AML-193 (cell line): ENCODE measurements around the gene FIBIN.

Source experiments
- DNase-seq, 2 experiments: peaks; one replicate each; lab custom pipeline; 2025; lab: John Stamatoyannopoulos, UW

FIBIN gene

DNA sequence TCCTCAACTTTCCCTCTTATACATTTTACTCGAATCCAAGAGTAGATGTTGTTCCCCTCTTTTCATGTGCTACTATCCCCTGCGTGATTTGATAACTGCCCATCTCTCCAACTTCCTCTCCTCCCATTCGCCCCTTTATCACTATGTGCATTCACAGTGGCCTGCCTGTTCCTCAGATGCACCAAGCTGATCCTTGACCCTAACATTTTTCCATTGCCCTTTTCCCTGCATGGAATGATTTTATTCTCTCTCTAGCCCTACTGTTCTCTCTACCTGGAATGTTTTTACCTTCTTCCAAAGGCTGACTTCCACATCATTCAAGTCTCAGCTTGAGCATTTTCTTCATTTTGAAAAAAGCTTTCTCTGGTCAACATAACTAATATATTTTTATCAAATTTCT is 31.0 kb downstream of the FIBIN start:
- no peak for DNase-seq

DNA sequence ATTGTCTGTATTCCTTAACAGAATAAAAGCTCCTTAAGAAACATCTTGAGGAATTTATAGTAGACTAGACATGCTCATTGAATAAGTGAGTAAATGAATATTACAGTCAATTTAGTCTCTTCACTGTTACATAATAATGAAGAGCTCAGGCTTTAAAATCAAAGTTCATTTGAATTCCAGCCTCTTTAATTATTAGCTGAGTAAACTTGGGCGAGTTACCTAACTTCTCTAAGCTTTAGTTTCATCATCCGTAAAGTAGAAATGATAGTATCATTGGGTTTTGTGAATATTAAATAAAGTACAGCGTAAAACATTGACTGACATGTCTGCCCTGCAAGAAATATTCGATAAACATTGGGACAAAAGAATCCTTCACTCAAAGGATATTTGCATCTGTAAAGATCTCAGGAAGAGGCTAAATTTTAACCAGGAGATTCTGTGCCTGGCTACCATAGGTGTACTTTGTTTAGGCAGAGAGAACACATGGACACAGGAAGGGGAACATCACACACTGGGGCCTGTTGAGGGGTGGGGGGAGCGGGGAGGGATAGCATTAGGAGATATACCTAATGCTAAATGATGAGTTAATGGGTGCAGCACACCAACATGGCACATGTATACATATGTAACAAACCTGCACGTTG is 31.5 kb downstream of the FIBIN start:
- DNase-seq, result no peak

DNA sequence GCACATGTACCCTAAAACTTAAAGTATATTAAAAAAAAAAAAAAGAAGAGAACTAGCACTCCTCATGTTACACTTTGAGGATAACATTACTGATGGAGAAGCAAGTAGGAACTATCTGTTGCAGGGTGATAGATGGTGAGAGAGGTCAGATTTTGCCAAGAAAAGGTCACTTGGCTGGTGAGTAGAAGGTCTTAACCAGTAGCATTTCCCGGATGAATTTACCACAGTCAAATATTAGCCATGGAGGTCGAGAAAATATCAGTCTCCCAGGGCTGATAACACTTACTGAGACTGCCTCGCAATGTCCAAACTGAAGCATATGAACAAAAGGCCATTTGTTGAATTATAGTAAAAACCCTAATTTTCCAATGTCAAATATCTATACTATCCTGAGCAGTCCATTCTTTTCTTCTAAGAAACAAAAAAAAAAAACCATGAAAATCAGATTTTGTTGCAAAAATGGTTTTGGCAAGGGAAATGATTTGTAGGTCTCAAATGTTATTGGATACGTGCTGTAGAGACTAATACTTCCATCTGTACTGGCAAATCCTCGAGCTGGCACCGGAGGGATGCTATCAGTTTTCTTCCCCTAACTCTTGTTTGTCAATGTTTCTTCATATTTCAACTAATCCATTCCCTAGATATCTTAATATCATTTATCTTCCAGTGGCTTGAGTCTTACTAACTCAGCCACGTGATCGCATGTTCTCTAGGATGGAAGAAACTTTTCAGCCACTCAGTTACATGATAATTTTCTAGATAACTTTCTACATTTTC is 32.2 kb downstream of the FIBIN start:
- DNase-seq, result no peak

DNA sequence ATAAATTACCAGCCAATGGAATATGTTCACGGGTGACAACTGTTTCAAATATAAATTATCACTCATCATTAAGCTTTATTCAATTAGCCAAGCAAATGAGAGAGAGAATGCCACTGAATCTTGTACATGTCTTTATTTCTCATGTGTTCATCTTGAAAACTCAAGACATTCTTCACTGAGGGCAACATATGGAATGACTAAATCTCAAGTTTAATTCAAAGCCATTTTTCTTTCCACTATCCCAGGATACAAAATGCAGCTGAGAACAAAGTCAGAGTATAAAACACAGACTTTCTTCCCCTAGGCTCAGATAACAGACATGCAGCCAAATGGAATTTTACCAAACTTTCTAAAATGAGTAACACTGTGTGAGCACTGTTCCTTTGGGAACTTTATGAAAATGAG is 34.7 kb downstream of the FIBIN start:
- DNase-seq, result no peak

DNA sequence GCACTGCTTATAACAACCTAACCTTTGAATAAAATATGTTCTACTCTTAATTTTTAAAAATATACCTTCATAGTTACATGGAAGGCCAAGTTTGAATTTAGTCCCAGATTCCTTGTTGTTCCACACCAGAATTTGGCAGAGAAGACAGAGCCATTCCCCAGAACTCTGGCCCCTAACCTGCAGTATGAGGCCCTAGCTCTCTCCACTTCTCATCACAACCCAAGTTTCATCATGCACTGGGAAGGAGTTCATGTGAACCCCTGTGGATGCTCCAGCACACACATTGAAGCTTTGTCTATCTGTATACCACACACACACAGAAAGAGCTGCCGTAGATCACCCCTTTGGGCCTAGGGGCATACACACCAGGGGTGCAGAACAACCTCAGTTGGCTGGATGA is 36.1 kb downstream of the FIBIN start:
- no peak for DNase-seq

DNA sequence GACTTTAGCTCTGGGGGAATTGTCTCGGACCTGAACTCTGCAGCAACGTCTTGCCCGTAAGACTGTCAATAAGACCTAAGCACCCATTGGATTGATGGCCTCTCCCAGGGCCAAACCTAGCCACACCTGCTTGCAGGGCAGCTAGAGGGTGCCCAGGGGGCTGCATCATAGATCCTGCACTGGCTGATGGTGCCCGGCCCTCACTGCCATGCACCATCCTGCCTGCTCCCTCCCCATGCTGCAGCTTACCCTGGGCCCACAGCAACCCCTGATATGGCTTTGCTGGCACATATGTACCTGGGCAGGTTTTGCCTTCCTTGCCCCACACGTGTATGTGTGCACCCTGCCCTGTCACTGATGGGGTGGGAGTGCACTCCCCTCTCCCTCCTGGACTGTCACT is 37.8 kb downstream of the FIBIN start:
- DNase-seq, result no peak

DNA sequence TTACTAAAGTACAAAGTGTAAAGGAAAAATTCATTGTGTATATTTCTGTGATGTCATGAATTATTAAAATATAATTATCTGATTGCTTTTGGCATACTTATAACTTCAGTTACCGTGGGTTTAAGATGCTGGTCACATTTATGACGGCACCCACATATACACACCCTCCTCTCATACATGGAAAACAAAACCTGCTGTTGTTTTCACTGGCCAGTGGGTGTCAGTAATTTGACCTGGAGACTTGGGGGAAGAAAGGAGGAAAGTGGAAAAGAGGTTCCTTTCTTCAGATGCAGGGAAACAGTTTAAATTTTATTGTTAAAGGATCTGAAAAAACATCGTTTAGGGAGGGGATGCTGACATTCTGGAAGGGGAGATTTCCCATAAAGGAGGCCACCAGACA is 46.0 kb downstream of the FIBIN start:
- no peak for DNase-seq

DNA sequence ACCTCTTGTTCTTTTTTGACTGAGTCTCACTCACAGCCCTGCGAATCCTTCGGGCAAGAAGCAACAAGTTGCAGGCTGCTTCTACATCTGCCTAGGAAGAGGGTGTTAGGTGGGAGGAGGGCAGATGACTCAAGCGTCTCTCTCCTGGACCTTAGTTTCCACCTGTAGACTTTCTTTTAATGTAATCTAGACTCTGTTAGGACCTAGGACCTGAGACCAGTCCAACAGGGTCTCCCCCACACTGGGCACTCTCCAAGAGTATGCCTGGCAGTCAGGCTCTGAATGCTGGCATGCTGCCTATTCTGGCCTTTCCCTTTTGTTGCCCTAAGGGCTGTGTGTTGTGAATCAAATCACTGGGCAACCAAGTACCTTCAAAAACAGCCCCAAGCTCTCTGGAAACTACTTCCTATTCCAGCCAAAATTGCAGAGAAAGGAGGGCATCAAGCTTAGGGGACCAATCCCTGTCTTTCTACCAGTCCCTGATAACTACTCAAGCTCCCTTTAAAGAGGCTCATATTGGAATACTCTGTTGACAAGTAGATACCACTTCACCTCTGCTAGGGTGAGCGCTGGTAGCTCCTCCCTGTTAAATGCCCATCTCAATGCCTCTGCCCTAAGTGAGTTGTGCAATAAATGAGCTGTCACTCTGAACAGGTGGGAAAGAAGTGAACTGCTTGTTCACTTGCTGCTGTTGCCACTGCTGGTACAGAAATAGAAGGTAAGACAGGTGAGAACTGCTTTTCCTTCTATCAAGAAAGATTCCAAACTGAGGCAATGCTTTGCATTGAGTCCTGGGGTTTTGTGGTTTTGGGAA is 46.6 kb downstream of the FIBIN start, which contains the start of gene BBOX1:
BBOX1 (plus strand) TSS at position 514 of the 814 bp plus-strand sequence. CDS start 14,616 bp downstream, outside the sequence.
- no peak for DNase-seq

DNA sequence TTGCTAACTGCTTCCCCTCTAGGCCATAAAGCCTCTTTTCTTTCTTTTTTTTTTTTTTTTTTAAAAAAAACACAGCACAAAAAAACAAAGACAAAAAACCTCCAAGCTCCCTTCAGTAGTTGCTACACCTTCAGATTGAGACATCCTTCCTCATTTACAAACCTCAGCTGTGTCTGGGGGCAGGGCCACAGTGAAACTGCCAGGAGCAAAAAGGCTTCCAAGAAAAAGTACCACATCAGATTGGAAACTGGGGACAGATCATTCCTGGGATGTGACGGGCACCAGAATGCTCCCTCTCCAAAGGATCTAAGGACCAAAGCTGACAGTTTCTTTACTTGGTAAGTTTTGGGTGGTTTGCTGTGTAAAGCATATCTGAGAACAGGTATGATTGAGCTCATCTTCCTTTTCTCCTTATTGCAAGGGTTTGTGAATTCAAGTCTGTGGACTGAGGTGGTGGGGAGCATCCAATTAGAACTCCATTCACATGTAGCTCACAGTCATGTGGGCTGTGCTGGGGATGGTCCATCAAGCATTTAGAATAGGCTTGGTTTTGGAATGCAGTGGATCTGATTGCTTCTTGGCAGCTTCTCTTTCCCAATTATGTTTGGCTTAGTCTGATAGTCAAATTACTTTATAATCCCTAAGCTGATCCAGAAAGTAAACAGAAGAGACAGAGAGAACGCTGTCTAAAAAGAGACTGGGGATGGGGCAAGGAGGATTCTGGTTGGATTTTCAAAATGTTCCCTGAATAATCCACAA is 47.4 kb downstream of the FIBIN start:
- no peak for DNase-seq
